SK-N-SH treated with all-trans-retinoic acid at 6 μM for 48 hours (cell line): ENCODE measurements around the gene NANOS3.

Source experiments
- ATAC-seq: fragments of 200-7000 bp; cut with Tn5 transposase; 3 replicates; pipeline ENCODE4 v1.9.1; 2020; ENCODE audit warnings: mild to moderate bottlenecking, moderate library complexity
- ARNTL ChIP-seq: fragments of 450-650 bp; formaldehyde crosslinking; IDR thresholded peaks from 2 replicates; pipeline ENCODE4 v1.5.0; 2020; ENCODE audit warnings: low read depth, mild to moderate bottlenecking, moderate library complexity, borderline replicate concordance
- ESRRG ChIP-seq: fragments of 250-450 bp; sonication (Bioruptor Pico); IDR thresholded peaks from 2 replicates; pipeline ENCODE4 v1.6.1; 2021; ENCODE audit warnings: mild to moderate bottlenecking
- GLIS3 ChIP-seq: fragments of 250-450 bp; sonication (Bioruptor Pico); IDR thresholded peaks from 2 replicates; pipeline ENCODE4 v1.5.0; 2020; ENCODE audit warnings: mild to moderate bottlenecking, moderate library complexity
- ISL1 ChIP-seq: fragments of 250-450 bp; sonication (Bioruptor Pico); IDR thresholded peaks from 2 replicates; pipeline ENCODE4 v2.1.2; 2022; ENCODE audit warnings: mild to moderate bottlenecking, moderate library complexity
- POU6F1 ChIP-seq: fragments of 250-450 bp; sonication (Bioruptor Pico); IDR thresholded peaks from 2 replicates; pipeline ENCODE4 v1.8.0; 2021; ENCODE audit warnings: low read depth, mild to moderate bottlenecking, moderate library complexity, borderline replicate concordance
- PPARA ChIP-seq: fragments of 250-450 bp; sonication (Bioruptor Pico); IDR thresholded peaks from 2 replicates; pipeline ENCODE4 v1.5.0; 2020; ENCODE audit warnings: mild to moderate bottlenecking, borderline replicate concordance
- RARB ChIP-seq: fragments of 250-450 bp; sonication (Bioruptor Pico); IDR thresholded peaks from 2 replicates; pipeline ENCODE4 v1.8.0; 2021; ENCODE audit warnings: mild to moderate bottlenecking, moderate library complexity
- SNAI2 ChIP-seq: fragments of 250-450 bp; sonication (Bioruptor Pico); IDR thresholded peaks from 2 replicates; pipeline ENCODE4 v1.5.0; 2020; ENCODE audit warnings: mild to moderate bottlenecking, moderate library complexity
- TOX ChIP-seq: fragments of 250-450 bp; sonication (Bioruptor Pico); IDR thresholded peaks from 2 replicates; pipeline ENCODE4 v1.8.0; 2021; ENCODE audit warnings: mild to moderate bottlenecking, moderate library complexity, borderline replicate concordance
- TSHZ2 ChIP-seq: fragments of 250-450 bp; sonication (Bioruptor Pico); IDR thresholded peaks from 2 replicates; pipeline ENCODE4 v1.5.0; 2020; ENCODE audit warnings: mild to moderate bottlenecking, moderate library complexity
- ZC3H10 ChIP-seq: fragments of 250-450 bp; sonication (Bioruptor Pico); IDR thresholded peaks from 2 replicates; pipeline ENCODE4 v1.5.1; 2021; ENCODE audit warnings: mild to moderate bottlenecking, moderate library complexity
- ZFP3 ChIP-seq: fragments of 250-450 bp; sonication (Bioruptor Pico); IDR thresholded peaks from 2 replicates; pipeline ENCODE4 v1.5.0; 2020; ENCODE audit warnings: mild to moderate bottlenecking, moderate library complexity
- ZFP30 ChIP-seq: fragments of 450-650 bp; formaldehyde crosslinking; IDR thresholded peaks from 2 replicates; pipeline ENCODE4 v1.5.0; 2022; ENCODE audit warnings: mild to moderate bottlenecking, moderate library complexity
- ZNF565 ChIP-seq: fragments of 450-650 bp; formaldehyde crosslinking; conservative IDR thresholded peaks from 2 replicates; pipeline ENCODE4 v1.5.0; 2020; ENCODE audit warnings: low read depth, mild to moderate bottlenecking, moderate library complexity
- ZNF8 ChIP-seq: fragments of 450-650 bp; formaldehyde crosslinking; IDR thresholded peaks from 2 replicates; pipeline ENCODE4 v1.5.0; 2020; ENCODE audit warnings: mild to moderate bottlenecking, moderate library complexity
- TF ChIP-seq, protein P1 (sequence below): fragments of 250-450 bp; sonication (Bioruptor Pico); IDR thresholded peaks from 2 replicates; pipeline ENCODE4 v1.8.0; 2020; ENCODE audit warnings: mild to moderate bottlenecking, moderate library complexity, borderline replicate concordance
- TF ChIP-seq, protein P2 (sequence below): fragments of 250-450 bp; sonication (Bioruptor Pico); IDR thresholded peaks from 2 replicates; pipeline ENCODE4 v1.5.1; 2020; ENCODE audit warnings: low read depth, mild to moderate bottlenecking, moderate library complexity
- TF ChIP-seq, protein P3 (sequence below): fragments of 250-450 bp; sonication (Bioruptor Pico); IDR thresholded peaks from 2 replicates; pipeline ENCODE4 v1.5.1; 2021; ENCODE audit warnings: mild to moderate bottlenecking, moderate library complexity

NANOS3 gene

GRCh38 chr19:13861714-13862531 lies 15.0 kb upstream of the NANOS3 start:
- TF ChIP-seq RARB (CRISPR knock-in tag) (no peak), TOX (CRISPR knock-in tag) (no peak), ARNTL (CRISPR knock-in tag) (no peak), POU6F1 (no peak), PPARA (no peak), SNAI2 (no peak), ZFP3 (CRISPR knock-in tag) (0 out of 2 replicates have a peak, but pooled peaks have one; percentile 72), ZNF565 (CRISPR knock-in tag) (no peak), ZC3H10 (CRISPR knock-in tag) (no peak), GLIS3 (CRISPR knock-in tag) (no peak), ZNF8 (CRISPR knock-in tag) (no peak), TSHZ2 (CRISPR knock-in tag) (no peak; the same call in 1 of the 2 replicates), ZFP30 (CRISPR knock-in tag) (no peak), ISL1 (CRISPR knock-in tag) (no peak)
- TF ChIP-seq, protein P1, sequence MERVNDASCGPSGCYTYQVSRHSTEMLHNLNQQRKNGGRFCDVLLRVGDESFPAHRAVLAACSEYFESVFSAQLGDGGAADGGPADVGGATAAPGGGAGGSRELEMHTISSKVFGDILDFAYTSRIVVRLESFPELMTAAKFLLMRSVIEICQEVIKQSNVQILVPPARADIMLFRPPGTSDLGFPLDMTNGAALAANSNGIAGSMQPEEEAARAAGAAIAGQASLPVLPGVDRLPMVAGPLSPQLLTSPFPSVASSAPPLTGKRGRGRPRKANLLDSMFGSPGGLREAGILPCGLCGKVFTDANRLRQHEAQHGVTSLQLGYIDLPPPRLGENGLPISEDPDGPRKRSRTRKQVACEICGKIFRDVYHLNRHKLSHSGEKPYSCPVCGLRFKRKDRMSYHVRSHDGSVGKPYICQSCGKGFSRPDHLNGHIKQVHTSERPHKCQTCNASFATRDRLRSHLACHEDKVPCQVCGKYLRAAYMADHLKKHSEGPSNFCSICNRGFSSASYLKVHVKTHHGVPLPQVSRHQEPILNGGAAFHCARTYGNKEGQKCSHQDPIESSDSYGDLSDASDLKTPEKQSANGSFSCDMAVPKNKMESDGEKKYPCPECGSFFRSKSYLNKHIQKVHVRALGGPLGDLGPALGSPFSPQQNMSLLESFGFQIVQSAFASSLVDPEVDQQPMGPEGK (CRISPR knock-in tag): peak; percentile 77
- TF ChIP-seq, protein P2, sequence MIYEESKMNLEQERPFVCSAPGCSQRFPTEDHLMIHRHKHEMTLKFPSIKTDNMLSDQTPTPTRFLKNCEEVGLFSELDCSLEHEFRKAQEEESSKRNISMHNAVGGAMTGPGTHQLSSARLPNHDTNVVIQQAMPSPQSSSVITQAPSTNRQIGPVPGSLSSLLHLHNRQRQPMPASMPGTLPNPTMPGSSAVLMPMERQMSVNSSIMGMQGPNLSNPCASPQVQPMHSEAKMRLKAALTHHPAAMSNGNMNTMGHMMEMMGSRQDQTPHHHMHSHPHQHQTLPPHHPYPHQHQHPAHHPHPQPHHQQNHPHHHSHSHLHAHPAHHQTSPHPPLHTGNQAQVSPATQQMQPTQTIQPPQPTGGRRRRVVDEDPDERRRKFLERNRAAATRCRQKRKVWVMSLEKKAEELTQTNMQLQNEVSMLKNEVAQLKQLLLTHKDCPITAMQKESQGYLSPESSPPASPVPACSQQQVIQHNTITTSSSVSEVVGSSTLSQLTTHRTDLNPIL (CRISPR knock-in tag): no peak
- TF ChIP-seq, protein P3, sequence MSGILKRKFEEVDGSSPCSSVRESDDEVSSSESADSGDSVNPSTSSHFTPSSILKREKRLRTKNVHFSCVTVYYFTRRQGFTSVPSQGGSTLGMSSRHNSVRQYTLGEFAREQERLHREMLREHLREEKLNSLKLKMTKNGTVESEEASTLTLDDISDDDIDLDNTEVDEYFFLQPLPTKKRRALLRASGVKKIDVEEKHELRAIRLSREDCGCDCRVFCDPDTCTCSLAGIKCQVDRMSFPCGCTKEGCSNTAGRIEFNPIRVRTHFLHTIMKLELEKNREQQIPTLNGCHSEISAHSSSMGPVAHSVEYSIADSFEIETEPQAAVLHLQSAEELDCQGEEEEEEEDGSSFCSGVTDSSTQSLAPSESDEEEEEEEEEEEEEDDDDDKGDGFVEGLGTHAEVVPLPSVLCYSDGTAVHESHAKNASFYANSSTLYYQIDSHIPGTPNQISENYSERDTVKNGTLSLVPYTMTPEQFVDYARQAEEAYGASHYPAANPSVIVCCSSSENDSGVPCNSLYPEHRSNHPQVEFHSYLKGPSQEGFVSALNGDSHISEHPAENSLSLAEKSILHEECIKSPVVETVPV (CRISPR knock-in tag): no peak
- ATAC-seq: peak; percentile 86

GRCh38 chr19:13864046-13864666 lies 12.8 kb upstream of the NANOS3 start:
- no peak for ATAC-seq
- TF ChIP-seq, protein P1 (CRISPR knock-in tag): no peak
- TF ChIP-seq ZFP3 (CRISPR knock-in tag) (no peak), ISL1 (CRISPR knock-in tag) (no peak), RARB (CRISPR knock-in tag) (no peak), ESRRG (CRISPR knock-in tag) (no peak)
- TF ChIP-seq, protein P2 (CRISPR knock-in tag): no peak
- TF ChIP-seq, all 23 proteins: peak for 0
